Esophagus muscularis mucosa (tissue), 3 donors: Measurements from ENCODE around the gene EIF1.

Source experiments
- CTCF ChIP-seq, 3 experiments: fragments of 200-600 bp in 2 of 3; fragments of 450-650 bp in 1 of 3; sonication (generic) in 2 of 3; IDR thresholded peaks; one replicate each; pipeline ENCODE4 v1.5.1; 2017 to 2019; ENCODE audit warnings: antibody characterized with exemption in 3 of 3, mild to moderate bottlenecking in 2 of 3, moderate library complexity in 1 of 3
- POLR2A ChIP-seq: fragments of 450-650 bp; IDR thresholded peaks from one replicate; pipeline ENCODE4 v1.6.1; 2017; ENCODE audit warnings: antibody characterized with exemption, moderate library complexity, mild to moderate bottlenecking, low read depth

GRCh38 chr17:41680426-41681040 lies 8.2 kb upstream of the EIF1 start:
- TF ChIP-seq CTCF (IDR thresholded peaks at IDR 0.05), result no peak
- TF ChIP-seq POLR2A, result no peak
